ENCODE measurements around the gene RHEB.

DNA sequence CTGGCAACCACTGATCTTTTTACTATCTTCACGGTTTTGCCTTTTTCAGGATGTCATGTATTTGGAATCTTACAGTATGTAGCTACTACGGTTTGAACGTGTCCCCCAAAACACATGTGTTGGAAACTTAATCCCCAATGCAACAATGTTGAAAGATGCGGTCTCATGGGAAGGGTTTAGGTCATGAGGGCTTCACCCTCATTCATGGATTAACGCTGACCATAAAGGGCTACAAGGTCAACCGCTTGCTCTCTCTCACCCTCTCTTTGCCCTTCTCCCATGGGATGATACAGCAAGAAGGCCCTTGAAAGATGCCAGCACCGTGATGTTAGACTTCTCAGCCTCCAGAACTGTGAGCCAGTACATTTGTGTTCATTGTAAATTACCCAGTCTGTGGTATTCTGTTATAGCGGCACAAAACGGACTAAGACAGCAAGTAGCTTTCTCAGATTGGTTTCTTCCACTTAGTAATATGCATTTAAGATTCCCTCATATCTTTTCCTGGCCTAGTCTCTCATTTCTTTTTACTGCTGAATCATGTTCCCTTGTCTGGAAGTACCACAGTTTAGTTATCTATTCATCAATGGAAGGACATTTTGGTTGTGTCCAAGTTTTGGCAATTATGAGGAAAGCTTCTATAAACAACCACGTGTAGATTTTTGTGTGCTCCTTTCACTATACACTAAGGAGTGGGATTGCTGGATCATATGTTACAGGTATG lies 76.8 kb downstream of the RHEB start:
- no peak for TF ChIP-seq POLR2A (IDR thresholded peaks at IDR 0.05)
- TF ChIP-seq, protein P1, sequence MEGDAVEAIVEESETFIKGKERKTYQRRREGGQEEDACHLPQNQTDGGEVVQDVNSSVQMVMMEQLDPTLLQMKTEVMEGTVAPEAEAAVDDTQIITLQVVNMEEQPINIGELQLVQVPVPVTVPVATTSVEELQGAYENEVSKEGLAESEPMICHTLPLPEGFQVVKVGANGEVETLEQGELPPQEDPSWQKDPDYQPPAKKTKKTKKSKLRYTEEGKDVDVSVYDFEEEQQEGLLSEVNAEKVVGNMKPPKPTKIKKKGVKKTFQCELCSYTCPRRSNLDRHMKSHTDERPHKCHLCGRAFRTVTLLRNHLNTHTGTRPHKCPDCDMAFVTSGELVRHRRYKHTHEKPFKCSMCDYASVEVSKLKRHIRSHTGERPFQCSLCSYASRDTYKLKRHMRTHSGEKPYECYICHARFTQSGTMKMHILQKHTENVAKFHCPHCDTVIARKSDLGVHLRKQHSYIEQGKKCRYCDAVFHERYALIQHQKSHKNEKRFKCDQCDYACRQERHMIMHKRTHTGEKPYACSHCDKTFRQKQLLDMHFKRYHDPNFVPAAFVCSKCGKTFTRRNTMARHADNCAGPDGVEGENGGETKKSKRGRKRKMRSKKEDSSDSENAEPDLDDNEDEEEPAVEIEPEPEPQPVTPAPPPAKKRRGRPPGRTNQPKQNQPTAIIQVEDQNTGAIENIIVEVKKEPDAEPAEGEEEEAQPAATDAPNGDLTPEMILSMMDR (IDR thresholded peaks at IDR 0.05), result no peak
- no peak for TF ChIP-seq POLR2AphosphoS5 (IDR thresholded peaks at IDR 0.05)
- no peak for TF ChIP-seq EP300 (IDR thresholded peaks at IDR 0.05)

Data from stomach (tissue), 4 donors.